Activated T-cell treated with anti-CD3 and anti-CD28 coated beads, Interleukin-2, amount 50 U/mL, for 1 hour (primary cell): Measurements from ENCODE around the gene UBE2D2.
A peak's percentile ranks its signal among the peaks of the same experiment; 100 is the strongest.

Experiments
- DNase-seq: peaks from one replicate; pipeline ENCODE4 v3.0.0-alpha.2; 2020

UBE2D2 gene

DNA sequence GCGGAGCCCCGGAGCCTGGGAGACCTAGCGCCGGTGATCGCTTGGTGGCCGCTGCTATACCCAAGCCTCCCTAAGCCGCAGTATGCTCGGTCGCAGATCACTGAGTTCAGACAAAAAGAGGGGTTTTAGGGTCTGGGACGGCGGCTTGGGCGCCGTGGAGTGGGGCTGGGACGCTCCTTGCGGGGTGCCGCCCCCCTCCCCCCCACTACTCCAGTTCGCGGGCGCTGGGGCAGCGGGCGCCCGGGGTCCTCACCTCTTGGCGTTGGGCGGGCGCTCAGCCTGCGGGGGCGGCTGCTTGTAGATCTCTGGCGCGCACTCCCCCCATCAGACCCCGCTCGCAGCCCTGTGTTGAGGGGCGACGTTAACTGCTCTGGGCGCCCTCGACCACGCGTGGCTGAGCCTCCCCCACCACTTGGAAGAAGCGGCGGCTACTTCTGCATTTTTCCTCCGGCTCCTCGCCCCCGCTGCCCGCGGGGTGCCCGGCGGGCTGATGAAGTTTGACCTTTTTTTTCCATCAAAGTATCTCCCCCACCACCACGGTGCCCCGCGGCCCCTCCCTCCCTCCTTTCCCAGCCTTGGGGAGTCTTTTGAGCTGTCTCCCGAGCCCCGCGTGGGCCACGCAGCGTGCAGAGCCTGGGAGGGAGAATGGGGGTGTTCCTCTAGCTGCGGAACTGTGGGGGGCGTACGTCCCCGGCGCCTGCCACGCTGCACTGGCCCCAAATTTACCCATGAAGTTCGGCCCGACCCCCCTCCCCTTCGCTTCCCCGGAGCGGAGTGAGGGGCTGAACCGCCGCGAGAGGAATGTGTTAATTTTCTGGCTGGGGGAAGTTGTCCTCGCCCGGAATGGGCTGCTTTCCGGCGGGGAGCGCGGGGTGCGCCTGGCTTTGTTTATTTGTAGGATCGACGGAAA is 88.2 kb downstream of the UBE2D2 start:
- peak; percentile 43 for DNase-seq

DNA sequence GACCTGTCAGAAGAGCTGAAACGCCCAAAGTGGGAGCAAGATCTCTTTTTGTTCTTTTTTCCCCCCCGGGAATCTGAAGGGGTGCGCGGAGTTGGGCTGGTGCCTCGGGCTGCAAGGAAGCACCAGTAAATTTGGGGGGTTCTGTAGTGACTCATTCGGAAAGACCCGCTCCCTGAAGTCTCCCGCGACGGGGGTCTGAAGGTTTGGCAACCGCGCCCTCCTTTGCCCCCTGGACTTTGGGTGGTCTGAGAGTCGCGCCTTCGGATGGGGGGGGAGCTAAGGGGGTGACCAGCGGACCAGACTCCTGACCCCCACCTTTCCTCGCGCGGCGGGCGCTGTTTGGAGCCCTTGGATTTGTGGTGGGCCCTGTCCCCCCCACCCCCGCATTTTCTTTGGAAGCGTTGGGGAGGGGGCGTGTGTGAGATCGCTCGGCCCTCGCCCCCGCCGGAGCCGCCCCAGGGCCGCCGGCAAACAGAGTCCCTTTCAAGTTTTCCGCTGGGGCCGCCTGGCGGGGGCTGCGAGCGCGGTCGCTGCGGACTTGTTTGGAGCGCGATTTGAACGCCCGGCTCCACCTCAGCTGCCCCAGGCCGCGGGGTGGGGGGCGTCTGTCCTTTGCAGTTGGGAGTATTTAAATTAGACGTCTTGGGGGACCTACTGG is 89.0 kb downstream of the UBE2D2 start:
- peak; percentile 47 for DNase-seq

DNA sequence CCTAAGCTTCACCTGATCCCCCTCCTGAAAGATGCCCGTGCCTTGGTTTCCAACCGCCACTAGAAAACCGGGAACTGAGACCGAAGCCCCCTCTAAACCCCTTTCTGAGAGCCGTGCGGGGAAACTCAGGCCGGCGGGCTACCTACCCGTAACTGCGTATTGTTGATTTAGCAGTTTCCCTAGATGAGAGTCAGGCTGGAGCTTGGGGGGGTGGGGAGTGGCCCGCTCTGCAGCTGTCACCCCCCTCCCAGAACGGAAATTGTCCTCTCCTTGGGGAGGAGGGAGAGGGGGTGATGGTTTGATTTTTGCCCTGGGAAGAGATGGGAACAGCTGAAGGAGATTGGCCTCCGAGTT is 89.5 kb downstream of the UBE2D2 start:
- no peak for DNase-seq

DNA sequence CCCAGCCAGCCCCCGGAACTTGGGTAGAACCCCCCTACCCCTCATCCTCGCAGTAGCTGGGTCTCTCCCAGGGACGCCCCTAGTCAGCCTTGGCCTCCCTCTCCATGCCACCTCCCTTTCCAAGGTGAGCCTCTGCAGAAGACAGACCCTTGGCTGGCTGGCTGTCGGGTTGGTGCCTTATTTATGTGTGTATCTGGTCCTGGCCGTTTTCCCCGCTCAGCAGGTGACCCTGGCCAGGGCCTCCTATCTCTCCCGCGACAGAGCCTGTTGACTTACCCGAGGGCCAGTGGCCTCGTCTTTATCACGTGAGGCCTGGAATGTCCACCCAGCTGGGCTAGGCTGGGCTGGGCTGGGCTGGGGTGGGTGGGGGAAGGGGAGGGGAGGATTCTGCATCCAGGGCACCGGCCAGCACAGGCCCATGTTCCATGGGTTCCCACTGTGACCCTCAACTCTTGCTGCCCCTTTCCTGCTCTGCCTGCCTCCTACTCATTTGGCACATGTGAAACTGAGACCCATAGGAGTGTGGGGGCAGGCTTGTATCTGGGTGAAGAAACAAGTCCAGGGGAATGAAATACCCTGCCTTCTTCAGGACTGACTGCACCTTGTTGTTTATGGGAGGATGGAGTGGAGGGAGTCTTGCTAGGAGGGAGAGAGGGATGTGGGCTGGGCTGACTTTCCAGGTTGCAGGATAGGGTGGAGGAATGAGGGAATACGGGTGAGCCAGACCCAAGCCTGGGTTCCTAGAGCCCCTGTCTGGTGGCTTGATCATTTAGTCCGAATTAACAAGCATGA is 90.1 kb downstream of the UBE2D2 start:
- DNase-seq: no peak

DNA sequence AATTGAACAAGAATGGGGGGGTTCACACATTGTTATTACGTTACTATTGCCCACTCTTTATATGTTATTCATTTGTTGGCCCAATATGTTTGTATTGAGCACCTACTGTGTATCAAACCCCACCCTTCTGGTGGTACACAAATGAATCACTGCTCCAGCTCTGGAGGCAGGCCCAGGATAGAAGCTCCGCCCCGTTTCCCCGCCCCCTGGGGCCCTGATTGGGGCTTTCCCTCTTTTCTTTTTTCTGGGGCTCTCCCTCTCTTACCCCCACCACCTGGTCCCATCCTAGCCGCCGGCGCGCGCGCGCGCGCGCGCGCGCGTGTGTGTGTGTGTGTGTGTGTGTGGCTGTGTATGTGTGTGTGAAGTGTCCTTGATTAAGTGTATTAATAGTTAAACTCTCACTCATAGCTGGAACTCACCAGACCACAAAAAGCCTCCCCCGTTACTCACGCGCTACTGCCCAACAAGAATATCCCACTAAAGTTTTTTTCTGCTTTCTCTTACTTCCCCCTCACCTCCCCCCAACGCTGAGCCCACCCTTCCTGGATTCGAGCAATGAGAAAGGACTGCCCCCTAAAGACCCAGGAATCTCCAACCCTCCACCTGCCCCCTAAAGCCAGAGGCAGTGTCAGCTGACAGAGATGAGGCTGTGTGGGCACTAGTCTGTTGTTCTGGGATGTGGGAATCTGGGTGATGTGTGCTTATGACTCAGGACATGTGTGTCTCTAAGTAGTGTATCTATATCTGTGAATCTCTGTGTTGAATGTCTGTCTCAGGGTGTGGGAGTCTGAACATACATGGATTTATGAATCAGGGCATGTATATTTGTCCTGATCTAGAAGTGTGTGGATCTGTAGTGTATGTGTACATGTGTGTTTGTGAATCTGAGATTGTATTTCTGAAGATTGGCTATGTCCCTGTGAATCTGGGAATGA is 91.0 kb downstream of the UBE2D2 start:
- DNase-seq: peak; percentile 74

DNA sequence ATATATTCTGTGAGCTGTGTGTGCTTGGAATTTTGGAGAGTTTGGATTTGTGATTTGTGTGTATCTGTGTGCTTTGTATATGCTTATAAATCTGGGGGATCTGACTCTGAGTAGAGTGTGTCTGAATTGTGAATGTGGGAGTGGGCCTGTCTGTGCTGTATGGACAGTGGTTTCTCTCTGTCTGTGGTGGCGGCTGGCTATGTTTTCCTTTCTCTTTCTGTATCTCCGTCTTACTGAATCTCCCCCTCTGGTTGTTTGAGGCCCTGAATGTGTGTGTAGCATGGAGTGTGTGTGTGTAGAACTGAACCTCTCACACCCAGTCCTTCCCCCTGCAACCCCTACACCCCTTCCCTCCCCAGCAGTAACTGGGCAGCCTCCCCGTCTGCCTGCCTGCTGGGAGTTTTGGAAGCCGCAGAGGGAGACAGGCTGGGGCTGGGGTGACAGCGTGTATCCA is 91.7 kb downstream of the UBE2D2 start:
- DNase-seq: no peak

DNA sequence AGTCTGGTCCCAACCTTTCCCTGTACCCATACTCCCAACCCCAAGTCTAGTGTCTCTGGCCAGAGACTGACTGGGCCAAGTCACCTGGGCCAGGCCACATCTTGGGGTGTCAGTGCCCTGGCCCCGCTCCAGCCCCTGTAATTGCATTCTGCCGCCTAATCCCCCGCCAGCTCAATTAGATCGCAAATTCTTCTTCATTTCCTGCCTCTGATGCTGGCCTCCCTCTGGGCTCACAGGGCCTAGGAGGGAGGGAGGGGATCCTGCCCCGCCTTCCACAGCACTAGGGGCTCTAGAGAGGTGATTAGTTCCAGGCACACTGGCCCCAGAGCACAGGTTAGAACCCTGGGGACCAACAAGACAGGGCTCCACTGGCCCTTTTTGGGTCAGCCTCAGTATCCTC is 92.5 kb downstream of the UBE2D2 start:
- DNase-seq: no peak

DNA sequence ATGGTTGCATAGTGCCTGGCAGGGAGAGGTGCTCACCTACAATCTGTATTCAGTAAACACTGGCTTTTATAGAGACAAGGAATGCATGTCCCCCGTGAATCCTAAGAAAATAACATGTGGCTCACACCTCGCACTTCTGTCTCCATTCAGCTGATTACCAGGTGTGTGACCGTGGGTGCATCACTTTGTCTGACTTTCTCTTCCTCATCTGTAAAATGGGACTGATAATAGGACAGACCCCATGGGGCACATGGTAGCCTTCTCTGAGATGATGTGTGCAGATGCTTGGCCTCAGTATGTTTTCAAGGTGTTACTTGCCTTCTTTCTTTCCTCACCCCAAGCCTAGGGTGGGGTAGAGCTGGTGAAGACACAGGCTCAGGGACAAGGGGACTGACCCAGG is 93.3 kb downstream of the UBE2D2 start:
- DNase-seq: no peak

DNA sequence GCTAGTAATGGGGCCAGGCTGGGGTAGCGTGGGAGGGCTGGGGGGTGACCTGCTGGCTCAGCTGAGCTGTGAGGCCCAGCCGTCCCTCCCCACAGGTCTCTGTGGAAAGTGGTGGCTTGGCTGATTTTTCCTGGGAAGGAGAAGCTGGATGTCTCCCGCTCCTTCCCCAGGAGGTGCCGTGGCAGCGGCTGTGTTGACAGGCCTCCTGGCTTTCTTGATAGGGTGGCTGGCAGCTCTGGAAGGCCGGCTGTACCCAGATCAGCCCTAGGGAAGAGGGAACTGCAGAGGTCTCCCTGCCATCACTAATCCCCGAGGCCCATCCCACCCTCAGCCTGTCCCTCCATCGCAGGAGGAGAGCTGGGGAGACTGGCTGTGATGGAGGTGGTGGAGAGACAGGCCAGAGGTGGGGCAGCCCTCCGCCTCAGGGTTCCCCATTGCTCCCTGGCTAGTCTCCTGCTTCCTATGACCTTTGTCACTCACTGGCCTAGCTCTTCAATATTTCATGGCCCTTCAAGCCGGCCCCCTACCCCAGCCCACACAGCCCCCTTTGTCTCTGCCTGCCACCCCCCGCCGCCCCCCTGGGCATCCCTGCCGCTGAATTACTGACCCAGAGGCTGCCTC is 93.8 kb downstream of the UBE2D2 start:
- no peak for DNase-seq

DNA sequence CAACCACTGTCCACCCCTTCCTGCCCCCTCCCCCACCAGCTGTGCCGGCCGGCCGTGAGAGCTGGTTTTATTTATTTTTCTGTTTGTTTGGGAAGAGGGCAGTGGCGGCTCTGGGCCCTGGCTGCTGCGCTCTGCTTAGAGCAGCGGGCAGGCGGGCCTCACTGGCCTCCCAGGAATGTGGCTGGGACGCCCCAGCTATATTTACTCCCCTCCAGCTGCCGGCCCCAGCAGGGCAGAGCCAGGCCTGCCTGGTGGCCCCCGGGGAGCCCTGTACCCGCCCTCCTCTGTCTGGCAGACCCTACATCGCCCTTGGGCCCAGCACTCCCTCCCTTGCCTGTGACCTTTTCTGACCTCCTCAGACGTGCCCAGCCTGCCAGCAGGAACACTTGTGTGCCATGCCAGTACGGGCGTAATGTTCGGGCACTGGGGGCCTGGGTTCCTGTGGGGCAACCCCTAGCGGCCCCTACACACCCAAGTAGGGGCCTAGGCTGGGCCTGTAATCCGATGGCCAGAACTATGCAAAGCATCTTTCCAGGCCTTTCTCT is 94.7 kb downstream of the UBE2D2 start:
- DNase-seq: no peak

DNA sequence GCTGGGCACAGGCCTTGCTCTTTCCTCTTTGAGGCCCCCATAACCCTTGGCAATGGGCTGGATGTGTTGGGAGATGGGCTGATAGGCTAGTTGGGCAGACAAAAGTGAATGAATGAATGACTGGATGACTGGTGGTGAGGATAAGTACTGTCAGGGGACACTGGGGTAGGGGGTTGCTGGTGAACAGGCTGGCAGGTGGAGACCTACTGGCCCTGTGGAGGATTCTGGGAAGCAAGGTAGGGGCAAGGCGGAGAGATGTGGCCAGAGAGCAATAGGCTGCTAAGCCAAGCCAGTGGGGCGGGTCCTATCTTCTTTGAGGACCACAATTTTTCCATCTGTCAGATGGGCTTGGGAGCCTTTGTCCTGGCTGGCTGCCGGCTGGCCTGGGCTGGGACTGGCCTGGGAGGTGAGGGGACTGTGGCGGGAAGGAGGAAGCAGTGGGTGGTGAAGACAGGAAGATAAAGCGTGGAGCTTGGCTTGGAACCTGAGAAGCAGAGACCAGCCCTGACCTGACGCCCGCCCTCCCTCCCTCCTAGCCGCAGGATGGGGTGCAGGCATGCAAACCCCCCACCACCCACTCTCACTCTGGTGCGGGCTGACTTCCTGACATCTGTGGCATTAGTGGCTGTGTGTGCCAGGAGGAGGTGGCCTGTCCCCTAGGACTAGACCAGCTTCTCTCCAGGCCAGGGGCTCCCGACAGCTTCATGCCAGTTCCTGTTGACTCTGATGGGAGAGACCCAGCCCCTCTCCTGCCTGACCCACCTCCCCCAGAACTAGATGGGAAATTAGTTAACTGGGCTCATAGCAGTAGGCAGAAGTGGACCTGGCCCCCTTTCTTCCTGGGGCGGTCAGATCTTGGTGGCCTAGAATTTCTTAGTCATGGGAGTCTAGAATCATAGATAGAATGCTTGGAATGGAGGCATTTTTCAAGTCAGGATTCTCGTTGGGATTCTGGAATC is 96.5 kb downstream of the UBE2D2 start:
- DNase-seq: no peak

DNA sequence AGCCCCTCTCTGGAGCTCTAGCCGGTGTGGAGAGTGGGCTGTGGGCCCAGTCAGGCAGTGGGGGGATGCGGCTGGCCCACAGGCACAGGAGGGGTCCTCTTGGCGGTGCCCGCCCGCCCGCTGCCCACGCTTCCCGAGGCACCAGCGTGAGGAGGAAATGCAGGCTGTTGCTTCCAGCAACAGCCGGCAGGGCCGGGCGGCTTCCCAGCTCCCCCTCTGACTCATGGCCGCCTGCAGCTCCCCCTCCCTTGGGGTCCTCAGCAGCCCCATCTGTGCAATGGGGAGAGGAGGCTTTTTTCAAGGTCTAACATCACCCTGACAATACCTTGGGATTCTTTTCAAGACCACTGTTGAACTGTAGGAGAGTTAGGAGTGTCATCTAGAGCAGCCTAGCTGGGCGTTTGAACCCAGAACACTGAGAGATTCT is 97.4 kb downstream of the UBE2D2 start:
- no peak for DNase-seq

DNA sequence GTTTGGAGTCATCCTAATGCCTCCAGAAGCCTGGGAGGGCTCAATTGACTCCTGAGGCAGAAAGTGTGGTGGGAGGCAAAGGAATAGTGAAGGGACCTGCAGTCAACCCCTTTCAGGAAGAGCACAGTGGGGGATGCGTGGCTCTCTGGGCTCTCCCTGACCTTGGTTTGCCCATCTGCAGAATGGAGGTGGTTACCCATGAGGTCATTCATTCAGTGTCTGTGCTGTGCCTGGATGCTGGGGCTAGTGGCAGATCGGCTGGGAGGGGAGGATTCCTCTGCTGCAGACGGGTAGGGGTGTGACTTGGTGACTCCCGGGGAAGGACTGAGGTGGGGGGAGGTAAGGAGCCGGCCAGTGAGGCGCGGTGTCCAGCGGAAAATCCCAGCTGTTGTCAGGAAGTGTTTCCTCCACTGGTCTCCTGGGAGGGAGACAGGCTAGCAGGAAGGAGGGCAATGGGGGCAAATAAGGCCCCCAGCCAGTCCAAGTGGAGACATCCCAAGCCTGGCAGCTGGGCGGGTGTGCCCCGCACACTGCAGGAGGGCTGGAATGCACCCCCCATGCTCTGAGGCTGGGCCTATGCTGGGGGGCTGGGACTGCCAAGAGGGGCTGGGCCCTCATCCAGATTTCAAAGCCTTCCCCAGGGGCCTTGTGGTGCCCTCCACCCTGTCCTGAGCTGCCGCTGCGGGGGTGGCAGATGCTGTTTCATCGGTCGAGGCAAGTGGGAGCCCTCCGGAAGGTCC is 98.0 kb downstream of the UBE2D2 start:
- no peak for DNase-seq

DNA sequence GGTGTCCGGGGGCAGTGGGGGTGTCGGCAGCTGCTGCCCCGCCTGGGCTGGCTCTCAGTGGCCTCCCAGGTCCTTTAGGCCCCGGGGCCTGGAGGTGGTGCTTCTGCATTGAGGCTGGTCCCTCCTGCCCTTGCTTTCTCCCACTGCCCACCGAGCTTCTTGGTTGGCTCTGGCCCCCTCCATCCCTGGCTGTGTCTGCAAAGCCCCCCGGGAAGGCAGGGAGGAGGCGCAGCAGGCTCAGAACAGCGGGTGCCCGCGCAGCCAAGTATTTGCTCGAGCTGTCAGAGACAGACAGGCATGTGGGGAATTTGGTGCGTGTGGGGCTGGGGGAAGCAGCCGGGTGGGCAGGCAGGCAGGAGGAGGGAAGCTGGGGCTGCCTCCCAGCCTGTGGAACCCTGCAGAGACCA is 98.6 kb downstream of the UBE2D2 start:
- DNase-seq: no peak

DNA sequence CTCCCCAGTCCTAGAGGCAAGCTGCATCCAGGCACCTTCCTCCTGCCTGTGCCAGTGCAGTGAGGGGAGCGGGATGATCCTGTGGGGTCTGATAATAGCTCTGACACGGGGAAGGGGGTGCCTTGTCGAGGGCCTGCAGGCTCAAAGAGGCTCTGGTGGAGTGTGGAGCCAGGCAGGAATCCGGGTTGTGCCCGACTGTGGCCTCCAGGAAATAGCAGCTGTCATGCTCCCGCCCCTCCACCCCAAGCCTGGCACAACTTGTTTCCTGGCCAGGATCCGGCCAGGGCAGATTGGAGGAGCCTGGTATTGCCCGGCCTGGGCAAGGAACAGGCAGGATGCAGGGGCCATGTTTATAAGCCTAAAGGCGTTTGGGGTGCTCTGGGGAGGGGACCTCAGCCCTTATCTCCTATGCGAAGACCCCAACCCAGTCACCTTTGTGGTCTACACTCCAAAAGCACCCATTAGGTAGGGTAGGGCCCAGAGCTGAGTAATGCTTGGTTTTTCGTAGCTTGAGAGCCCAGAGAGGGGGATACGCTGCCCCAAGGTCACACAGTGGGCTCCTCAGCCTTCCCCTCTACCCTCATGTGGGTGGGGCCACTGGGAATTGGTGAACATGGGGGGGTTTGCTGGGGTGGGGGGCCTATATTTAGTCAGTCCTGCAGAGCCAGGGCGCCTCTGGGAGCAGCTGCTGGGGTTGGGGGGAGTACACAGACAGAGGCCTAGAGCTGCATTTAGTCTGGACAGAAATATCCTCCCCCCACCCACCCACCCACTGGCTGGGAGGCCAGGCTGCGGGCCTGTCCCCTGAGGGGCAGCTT is 99.2 kb downstream of the UBE2D2 start:
- DNase-seq: no peak

DNA sequence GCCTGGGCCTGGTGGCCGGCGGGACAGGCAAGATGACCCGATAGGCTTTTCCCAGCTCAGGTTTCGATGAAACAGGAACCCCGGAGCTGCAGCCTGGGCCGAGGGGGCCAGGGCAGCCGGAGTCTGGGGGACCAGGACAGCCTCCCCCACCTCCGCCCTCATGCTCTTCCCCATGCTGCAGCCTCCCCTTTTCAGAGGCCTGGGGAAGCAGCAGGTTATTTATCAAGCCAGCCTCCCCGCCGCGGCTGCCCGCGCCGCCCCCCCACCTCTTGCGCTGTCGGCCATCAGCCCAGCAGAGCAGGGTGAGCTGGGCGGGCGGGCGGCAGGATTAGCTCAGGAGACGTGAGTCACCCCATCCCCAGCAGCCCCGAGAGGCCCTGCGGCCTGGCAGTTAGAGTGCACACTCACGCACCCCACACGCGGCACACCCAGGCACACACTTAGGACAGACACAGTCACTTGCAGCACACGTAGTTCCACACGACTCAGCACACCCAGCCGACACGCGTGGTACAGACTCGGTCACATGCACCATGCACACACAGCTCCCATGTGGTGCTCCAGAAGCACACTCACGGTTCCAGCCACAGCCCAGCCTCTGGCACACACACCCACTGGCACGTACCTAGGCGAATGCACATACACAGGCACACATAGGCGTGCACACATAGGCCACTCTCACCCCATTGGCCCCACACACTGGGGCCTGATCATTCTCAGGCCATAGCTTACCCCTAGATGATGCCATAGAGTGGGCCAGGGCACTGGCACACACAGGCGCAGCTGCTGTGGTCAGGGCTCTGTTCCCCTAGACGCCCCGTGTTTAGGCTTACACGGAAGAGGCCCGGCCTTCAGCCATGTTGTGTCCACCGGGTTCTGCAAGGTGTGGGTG is 100.0 kb downstream of the UBE2D2 start:
- no peak for DNase-seq

DNA sequence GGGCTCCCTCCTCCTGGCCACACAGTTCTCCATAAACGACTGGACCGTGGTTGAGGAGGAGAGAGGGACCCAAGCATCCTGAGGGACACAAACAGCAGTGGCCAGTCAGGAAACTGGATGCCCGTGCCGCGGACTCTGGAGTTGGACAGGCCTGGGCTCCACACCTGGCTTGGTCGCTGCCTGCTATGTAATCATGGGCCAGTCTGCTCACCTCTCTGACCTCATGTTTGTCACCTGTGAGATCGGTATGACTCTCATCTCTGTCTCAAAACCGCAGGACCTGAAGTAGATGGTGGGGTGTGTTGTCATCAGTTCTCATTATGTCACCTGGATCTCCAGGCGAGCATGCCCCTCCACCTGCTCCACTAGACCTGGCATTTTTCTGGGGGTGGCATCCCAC is 101.5 kb downstream of the UBE2D2 start:
- DNase-seq: no peak
